ENCODE data around the gene ABHD8.

The ABHD8 gene

GRCh38 chr19:17340302-17340870 lies 37.2 kb upstream of the ABHD8 start:
- no peak for TF ChIP-seq CTCF (IDR thresholded peaks at IDR 0.05; ENCODE audit: low read depth, low read length)
- DNase-seq (ENCODE audit: low read depth): no peak
- H3K4me3 ChIP-seq (ENCODE audit: low read depth, low read length): no peak overlapping the region

GRCh38 chr19:17339088-17339741 lies 36.0 kb upstream of the ABHD8 start:
- TF ChIP-seq POLR2A (IDR thresholded peaks at IDR 0.05; ENCODE audit: extremely low read depth, insufficient read length): no peak
- no peak for TF ChIP-seq CTCF (IDR thresholded peaks at IDR 0.05; ENCODE audit: low read depth, low read length)
- TF ChIP-seq MYC (IDR thresholded peaks at IDR 0.05; ENCODE audit: low read depth, low read length): no peak
- no peak for TF ChIP-seq MAX (IDR thresholded peaks at IDR 0.05; ENCODE audit: low read depth, low read length)
- no peak overlapping the region for H3K4me3 ChIP-seq (ENCODE audit: low read depth, low read length)
- no peak for DNase-seq (ENCODE audit: low read depth)

GRCh38 chr19:17338433-17339078 lies 35.3 kb upstream of the ABHD8 start:
- TF ChIP-seq MAX (IDR thresholded peaks at IDR 0.05; ENCODE audit: low read depth, low read length) (no peak), CTCF (IDR thresholded peaks at IDR 0.05; ENCODE audit: low read depth, low read length) (no peak), MYC (IDR thresholded peaks at IDR 0.05; ENCODE audit: low read depth, low read length) (no peak), POLR2A (IDR thresholded peaks at IDR 0.05; ENCODE audit: extremely low read depth, insufficient read length) (no peak)

GRCh38 chr19:17337675-17338432 lies 34.6 kb upstream of the ABHD8 start:
- DNase-seq (ENCODE audit: low read depth): peak; percentile 63
- TF ChIP-seq CTCF (IDR thresholded peaks at IDR 0.05; ENCODE audit: low read depth, low read length) (no peak), MAX (IDR thresholded peaks at IDR 0.05; ENCODE audit: low read depth, low read length) (no peak), MYC (IDR thresholded peaks at IDR 0.05; ENCODE audit: low read depth, low read length) (no peak), POLR2A (IDR thresholded peaks at IDR 0.05; ENCODE audit: extremely low read depth, insufficient read length) (no peak)
- H3K4me3 ChIP-seq (ENCODE audit: low read depth, low read length): peak overlapping the region; percentile 86

More at GRCh38 chr19:17338433-17339078, 35.3 kb upstream of the ABHD8 start:
- H3K4me3 ChIP-seq (ENCODE audit: low read depth, low read length): peak overlapping the region; percentile 86
- DNase-seq (ENCODE audit: low read depth): no peak

GRCh38 chr19:17336872-17337674 lies 33.8 kb upstream of the ABHD8 start, which contains the start of gene GTPBP3:
Gene GTPBP3 (plus strand): TSS chr19:17337553. CDS start chr19:17337612, 59 bp downstream.
- TF ChIP-seq MAX (IDR thresholded peaks at IDR 0.05; ENCODE audit: low read depth, low read length) (peak; percentile 84; the same call in 1 of the 2 replicates), MYC (IDR thresholded peaks at IDR 0.05; ENCODE audit: low read depth, low read length) (peak; percentile 94), CTCF (IDR thresholded peaks at IDR 0.05; ENCODE audit: low read depth, low read length) (no peak), POLR2A (IDR thresholded peaks at IDR 0.05; ENCODE audit: extremely low read depth, insufficient read length) (peak; percentile 79)
- peak; percentile 99 for DNase-seq (ENCODE audit: low read depth)
- H3K4me3 ChIP-seq (ENCODE audit: low read depth, low read length): peak within 1 kb of the TSS; percentile 86

All from NB4 (cell line).